Uterus (tissue), 4 donors: Measurements from ENCODE around the gene TMEM266. TPM values are rescaled to one million over a fixed set of nuclear protein-coding genes. Genes with fewer than 3 reads are reported as not detected.

Source experiments
- DNase-seq, 2 donors: peaks; one replicate each; pipeline ENCODE4 v3.0.0-alpha.2; 2019 to 2020
- H3K27ac ChIP-seq, 2 donors: fragments of 200-600 bp; sonication (generic); 1 replicate in 1 of 2; 2 replicates in 1 of 2; pipeline ENCODE4 v1.5.1; 2016 to 2018
- H3K27me3 ChIP-seq, 2 donors: fragments of 200-600 bp; sonication (generic); one replicate each; pipeline ENCODE4 v1.5.1; 2018 to 2019; ENCODE audit warnings: control low read depth in 1 of 2
- H3K36me3 ChIP-seq, 2 donors: fragments of 200-600 bp; sonication (generic); one replicate each; pipeline ENCODE4 v1.5.1; 2019; ENCODE audit warnings: control low read depth in 1 of 2
- H3K4me1 ChIP-seq, 2 donors: fragments of 200-600 bp; sonication (generic); one replicate each; pipeline ENCODE4 v1.5.1; 2018 to 2019; ENCODE audit warnings: control low read depth in 1 of 2
- H3K4me3 ChIP-seq, 2 donors: fragments of 200-600 bp; sonication (generic); 1 replicate in 1 of 2; 2 replicates in 1 of 2; pipeline ENCODE4 v1.5.1; 2018 to 2019; ENCODE audit warnings: mild to moderate bottlenecking in 1 of 2
- H3K9me3 ChIP-seq, 2 donors: fragments of 200-600 bp; sonication (generic); one replicate each; pipeline ENCODE4 v1.5.1; 2019; ENCODE audit warnings: control low read depth in 1 of 2
- POLR2A ChIP-seq, 2 donors: fragments of 450-650 bp; IDR thresholded peaks; one replicate each; pipeline ENCODE4 v1.6.1; 2016; ENCODE audit warnings: antibody characterized with exemption in 2 of 2, mild to moderate bottlenecking in 1 of 2, moderate library complexity in 1 of 2
- intact Hi-C: fragments of 100-400 bp; cut with DNase I; formaldehyde crosslinking; loops from one replicate; pipeline ENCODE4 v1.15.1; 2023; ENCODE audit warnings: low total_unique reads
- total RNA-seq, 4 donors: library from RNA; depleted of rRNA in 3 of 4; stranded (reverse); fragments of >200 nt in 3 of 4; gene quantifications; one replicate each; pipeline versions ENCODE4 v1.1.0 to v1.2.4, GENCODE V29; 2014 to 2023
- TF ChIP-seq, protein P1 (sequence below), 4 experiments: fragments of 200-600 bp in 2 of 4; fragments of 450-650 bp in 2 of 4; sonication (generic) in 2 of 4; IDR thresholded peaks; one replicate each; pipeline ENCODE4 v1.5.1; 2016 to 2019; ENCODE audit warnings: antibody characterized with exemption in 4 of 4, mild to moderate bottlenecking in 2 of 4, moderate library complexity in 1 of 4
- donor health status: DM: yes; HTN: yes; CAD: no.

The TMEM266 gene
- total RNA-seq, 4 donors from 2014 or later = 0.35 TPM; not detected in 3

DNA sequence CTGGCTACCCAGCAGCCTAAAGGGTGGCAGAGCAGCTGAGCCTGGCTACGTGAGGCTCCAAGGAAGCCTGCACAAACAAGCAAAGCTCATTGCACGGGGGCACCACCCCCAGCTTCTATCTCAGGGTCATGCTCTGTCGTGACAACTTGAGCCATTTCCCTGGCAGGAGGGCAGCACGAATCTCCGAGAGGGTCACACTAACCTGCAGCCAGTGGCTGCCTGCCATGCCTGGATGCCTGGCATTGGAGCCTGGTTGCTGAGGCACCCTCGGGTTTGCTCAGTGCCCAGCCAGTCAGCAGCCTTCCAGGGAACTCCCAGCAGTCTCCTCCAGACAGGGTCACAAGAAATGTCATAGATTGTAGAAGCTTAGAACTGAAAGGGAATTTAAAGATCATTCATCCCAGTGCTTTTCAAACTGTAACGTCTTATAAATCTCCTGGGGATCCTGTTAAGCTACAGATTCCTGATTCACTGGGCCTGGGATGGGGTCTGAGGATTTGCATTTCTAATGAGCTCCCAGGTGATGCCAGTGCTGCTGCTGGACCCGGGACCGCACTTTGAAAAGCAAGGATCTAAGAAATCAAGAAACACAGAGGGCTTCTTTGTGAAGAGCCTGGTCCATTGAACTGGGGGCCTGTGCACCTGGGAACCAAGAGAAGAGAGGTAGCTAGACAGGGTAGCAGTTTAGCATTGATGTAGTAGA lies 48.4 kb downstream of the TMEM266 start:
- TF ChIP-seq, protein P1, sequence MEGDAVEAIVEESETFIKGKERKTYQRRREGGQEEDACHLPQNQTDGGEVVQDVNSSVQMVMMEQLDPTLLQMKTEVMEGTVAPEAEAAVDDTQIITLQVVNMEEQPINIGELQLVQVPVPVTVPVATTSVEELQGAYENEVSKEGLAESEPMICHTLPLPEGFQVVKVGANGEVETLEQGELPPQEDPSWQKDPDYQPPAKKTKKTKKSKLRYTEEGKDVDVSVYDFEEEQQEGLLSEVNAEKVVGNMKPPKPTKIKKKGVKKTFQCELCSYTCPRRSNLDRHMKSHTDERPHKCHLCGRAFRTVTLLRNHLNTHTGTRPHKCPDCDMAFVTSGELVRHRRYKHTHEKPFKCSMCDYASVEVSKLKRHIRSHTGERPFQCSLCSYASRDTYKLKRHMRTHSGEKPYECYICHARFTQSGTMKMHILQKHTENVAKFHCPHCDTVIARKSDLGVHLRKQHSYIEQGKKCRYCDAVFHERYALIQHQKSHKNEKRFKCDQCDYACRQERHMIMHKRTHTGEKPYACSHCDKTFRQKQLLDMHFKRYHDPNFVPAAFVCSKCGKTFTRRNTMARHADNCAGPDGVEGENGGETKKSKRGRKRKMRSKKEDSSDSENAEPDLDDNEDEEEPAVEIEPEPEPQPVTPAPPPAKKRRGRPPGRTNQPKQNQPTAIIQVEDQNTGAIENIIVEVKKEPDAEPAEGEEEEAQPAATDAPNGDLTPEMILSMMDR (IDR thresholded peaks at IDR 0.05) = no peak
- TF ChIP-seq POLR2A (IDR thresholded peaks at IDR 0.05) = no peak

DNA sequence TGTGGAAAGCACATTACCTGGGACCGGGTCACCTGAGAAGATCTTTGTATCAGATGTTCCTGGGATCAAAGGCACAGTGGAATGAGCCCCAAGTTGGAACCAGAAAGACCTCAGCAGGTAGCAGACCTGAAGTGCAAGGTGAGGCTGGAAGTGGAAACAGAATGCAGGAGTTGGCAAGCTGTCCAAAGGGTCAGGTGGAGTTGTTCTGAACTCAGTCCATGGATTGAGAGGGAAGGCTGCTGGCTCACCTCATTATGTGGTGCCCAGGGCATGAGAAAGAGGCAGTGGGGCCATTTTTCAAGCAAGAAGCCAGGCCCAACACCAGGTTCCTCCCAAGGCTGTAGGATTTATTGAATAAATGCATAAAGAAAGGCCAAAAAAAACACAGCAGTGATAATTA lies 49.3 kb downstream of the TMEM266 start:
- no peaks in the 10 kb centered on the region for H3K36me3 ChIP-seq
- H3K4me1 ChIP-seq = no peaks in the 10 kb centered on the region
- H3K27me3 ChIP-seq = no peaks in the 10 kb centered on the region
- no peak overlapping the region for H3K4me3 ChIP-seq
- DNase-seq = no peak
- no peak overlapping the region for H3K27ac ChIP-seq
- H3K9me3 ChIP-seq = no peaks in the 10 kb centered on the region
- intact Hi-C loops = no loop called here
- TF ChIP-seq, protein P1 (IDR thresholded peaks at IDR 0.05) = no peak
- no peak for TF ChIP-seq POLR2A (IDR thresholded peaks at IDR 0.05)

More for the DNA sequence above, 48.4 kb downstream of the TMEM266 start:
- H3K9me3 ChIP-seq = no peaks in the 10 kb centered on the region
- H3K27me3 ChIP-seq = no peaks in the 10 kb centered on the region
- intact Hi-C loops = no loop called here
- no peaks in the 10 kb centered on the region for H3K36me3 ChIP-seq
- H3K4me3 ChIP-seq = no peak overlapping the region
- no peaks in the 10 kb centered on the region for H3K4me1 ChIP-seq
- no peak for DNase-seq
- no peak overlapping the region for H3K27ac ChIP-seq

DNA sequence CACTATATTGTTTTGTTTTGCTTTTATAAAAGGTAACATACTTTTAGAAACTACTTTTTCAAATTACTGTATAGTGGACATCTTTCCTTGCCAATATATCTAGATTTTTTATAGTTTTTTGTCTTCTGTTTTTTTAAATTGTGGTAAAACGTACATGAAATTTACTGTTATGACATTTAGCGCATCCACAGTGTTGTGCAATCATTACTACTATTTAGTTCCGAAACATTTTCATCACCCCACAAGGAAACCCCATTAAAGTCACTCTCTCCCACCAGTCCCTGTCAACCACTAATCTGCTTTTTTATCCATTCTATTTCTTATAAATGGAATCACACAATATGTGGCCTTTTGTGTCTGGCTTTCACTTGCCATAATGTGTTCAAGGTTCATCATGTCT lies 54.8 kb downstream of the TMEM266 start:
- no peaks in the 10 kb centered on the region for H3K27me3 ChIP-seq
- no peaks in the 10 kb centered on the region for H3K4me1 ChIP-seq
- H3K9me3 ChIP-seq = no peaks in the 10 kb centered on the region
- no peak overlapping the region for H3K4me3 ChIP-seq
- intact Hi-C loops = no loop called here
- no peak for DNase-seq
- H3K36me3 ChIP-seq = no peaks in the 10 kb centered on the region
- H3K27ac ChIP-seq = no peak overlapping the region
- TF ChIP-seq, protein P1 (IDR thresholded peaks at IDR 0.05) = no peak
- no peak for TF ChIP-seq POLR2A (IDR thresholded peaks at IDR 0.05)

DNA sequence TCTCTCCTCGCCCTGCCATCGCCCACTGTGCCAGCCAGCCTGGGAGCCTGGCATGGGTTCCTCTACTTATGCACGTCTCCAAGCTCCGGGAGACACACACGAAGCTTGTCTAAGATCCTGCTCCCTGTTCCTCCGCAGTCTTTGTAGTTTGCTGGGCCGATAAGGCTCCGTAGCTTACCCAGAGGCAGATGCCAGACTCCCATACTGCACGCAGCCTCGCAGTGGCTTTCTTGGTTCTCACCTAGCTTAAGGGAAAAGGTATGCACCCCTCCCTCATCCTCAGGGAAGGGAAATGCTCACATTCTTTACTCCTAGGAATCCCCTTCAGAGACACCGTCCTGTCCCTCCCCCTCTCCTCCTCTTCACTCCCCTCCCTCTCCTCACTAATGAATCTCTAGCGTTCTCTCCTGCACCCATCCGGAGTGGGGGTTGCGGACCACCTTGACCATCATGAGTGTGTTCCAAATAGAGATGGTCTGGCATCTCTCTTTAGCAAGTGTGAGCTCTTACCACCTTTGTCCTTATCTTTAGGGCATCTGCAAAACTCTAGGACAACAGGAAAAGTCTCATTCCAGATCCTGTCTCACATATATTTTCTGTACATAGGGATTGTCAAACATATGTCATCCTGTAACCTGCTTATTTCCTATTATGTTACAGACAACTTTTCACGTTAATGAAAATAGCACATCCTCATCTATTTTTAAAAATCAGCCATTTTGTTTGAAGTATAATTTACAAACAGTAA lies 56.5 kb downstream of the TMEM266 start:
- H3K9me3 ChIP-seq = no peaks in the 10 kb centered on the region
- DNase-seq = no peak
- no peaks in the 10 kb centered on the region for H3K36me3 ChIP-seq
- H3K4me1 ChIP-seq = no peaks in the 10 kb centered on the region
- no peaks in the 10 kb centered on the region for H3K27me3 ChIP-seq
- H3K27ac ChIP-seq = no peak overlapping the region
- intact Hi-C loops = no loop called here
- no peak for TF ChIP-seq POLR2A (IDR thresholded peaks at IDR 0.05)
- TF ChIP-seq, protein P1 (IDR thresholded peaks at IDR 0.05) = no peak
- no peak overlapping the region for H3K4me3 ChIP-seq

DNA sequence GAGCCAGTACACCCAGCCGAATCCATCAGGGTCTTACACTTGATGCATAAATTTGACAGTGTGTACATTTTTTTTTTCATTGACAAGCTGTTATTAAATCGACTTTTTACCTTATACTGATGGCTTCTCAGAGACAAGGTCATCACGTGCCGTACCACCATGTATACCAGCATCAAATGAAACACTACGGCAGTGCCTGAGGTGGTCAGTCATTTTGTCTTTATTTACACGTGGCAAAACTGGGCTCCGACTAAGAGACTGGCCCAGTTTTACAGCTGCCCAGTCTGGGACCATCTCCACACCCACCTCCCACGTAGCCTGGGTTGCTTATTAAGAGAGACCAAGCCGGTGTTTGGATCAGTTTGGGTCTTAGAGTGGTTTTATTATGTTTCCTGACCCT lies 57.4 kb downstream of the TMEM266 start:
- H3K36me3 ChIP-seq = no peaks in the 10 kb centered on the region
- H3K4me1 ChIP-seq = no peaks in the 10 kb centered on the region
- H3K27ac ChIP-seq = no peak overlapping the region
- intact Hi-C loops = no loop called here
- no peaks in the 10 kb centered on the region for H3K9me3 ChIP-seq
- no peak for DNase-seq
- no peak for TF ChIP-seq POLR2A (IDR thresholded peaks at IDR 0.05)
- TF ChIP-seq, protein P1 (IDR thresholded peaks at IDR 0.05) = no peak
- H3K27me3 ChIP-seq = no peaks in the 10 kb centered on the region
- H3K4me3 ChIP-seq = no peak overlapping the region
